Retinal pigment epithelial cell (primary cell): ENCODE results near the gene HSPA4.

Experiments used
- DNase-seq: peaks from one replicate; pipeline ENCODE4 v3.0.0-alpha.2; 2010; ENCODE audit warnings: low read depth
- H3K4me3 ChIP-seq: 2 replicates; pipeline ENCODE4 v1.5.1; 2011; ENCODE audit warnings: mild to moderate bottlenecking, low read length, control low read depth, moderate library complexity
- CTCF ChIP-seq: conservative IDR thresholded peaks from 2 replicates; pipeline ENCODE4 v1.5.1; 2011; ENCODE audit warnings: low read depth, low read length, control low read depth, inconsistent platforms

The HSPA4 gene

GRCh38 chr5:133052317-133053175 lies 733 bp downstream of the HSPA4 start:
- TF ChIP-seq CTCF: no peak
- peak overlapping the region; percentile 97 for H3K4me3 ChIP-seq
- DNase-seq: no peak

- peak overlapping the region; percentile 97 for H3K4me3 ChIP-seq
- TF ChIP-seq CTCF: no peak
- DNase-seq: no peak
Observed at GRCh38 chr5:133053448-133053847, 1.6 kb downstream of the HSPA4 start.

- TF ChIP-seq CTCF: no peak
- no peak for DNase-seq
- no peak overlapping the region for H3K4me3 ChIP-seq
Observed at GRCh38 chr5:133054697-133055471, 3.1 kb downstream of the HSPA4 start.

GRCh38 chr5:133056891-133057290 lies 5.1 kb downstream of the HSPA4 start:
- H3K4me3 ChIP-seq: no peak overlapping the region
- TF ChIP-seq CTCF: no peak
- no peak for DNase-seq

- DNase-seq: no peak
- TF ChIP-seq CTCF: no peak
- H3K4me3 ChIP-seq: no peak overlapping the region
Observed at GRCh38 chr5:133059621-133060020, 7.8 kb downstream of the HSPA4 start.

- TF ChIP-seq CTCF: no peak
- H3K4me3 ChIP-seq: no peak overlapping the region
- DNase-seq: no peak
Observed at GRCh38 chr5:133062276-133062675, 10.5 kb downstream of the HSPA4 start.
